IMR-90 (cell line): Measurements from ENCODE around the gene FXYD5.

Experiments
- CHD1 ChIP-seq: IDR thresholded peaks from 2 replicates; pipeline ENCODE4 v1.6.1; 2012; ENCODE audit warnings: low read depth, low read length, improper control_type of control experiment
- CTCF ChIP-seq: conservative IDR thresholded peaks from 2 replicates; pipeline ENCODE4 v1.5.1; 2012; ENCODE audit warnings: mild to moderate bottlenecking, low read depth, low read length, improper control_type of control experiment
- MAZ ChIP-seq: IDR thresholded peaks from 2 replicates; pipeline ENCODE4 v1.6.1; 2012; ENCODE audit warnings: low read depth, mild to moderate bottlenecking, low read length, improper control_type of control experiment, moderate library complexity, borderline replicate concordance
- MXI1 ChIP-seq: IDR thresholded peaks from 2 replicates; pipeline ENCODE4 v1.6.1; 2012; ENCODE audit warnings: low read depth, mild to moderate bottlenecking, low read length, moderate library complexity, borderline replicate concordance
- POLR2A ChIP-seq: IDR thresholded peaks from 2 replicates; pipeline ENCODE4 v1.6.1; 2012; ENCODE audit warnings: mild to moderate bottlenecking, low read depth, low read length
- RAD21 ChIP-seq: IDR thresholded peaks from 2 replicates; pipeline ENCODE4 v1.6.1; 2012; ENCODE audit warnings: low read length, improper control_type of control experiment
- USF2 ChIP-seq: fragments of 150-350 bp; IDR thresholded peaks from 2 replicates; pipeline ENCODE4 v1.6.1; 2017; ENCODE audit warnings: mild to moderate bottlenecking, antibody characterized with exemption, low read length, low read depth
- TF ChIP-seq, protein P1 (sequence below): fragments of 150-350 bp; IDR thresholded peaks from 2 replicates; pipeline ENCODE4 v1.6.1; 2016; ENCODE audit warnings: low read depth, mild to moderate bottlenecking, low read length, moderate library complexity, borderline replicate concordance

DNA sequence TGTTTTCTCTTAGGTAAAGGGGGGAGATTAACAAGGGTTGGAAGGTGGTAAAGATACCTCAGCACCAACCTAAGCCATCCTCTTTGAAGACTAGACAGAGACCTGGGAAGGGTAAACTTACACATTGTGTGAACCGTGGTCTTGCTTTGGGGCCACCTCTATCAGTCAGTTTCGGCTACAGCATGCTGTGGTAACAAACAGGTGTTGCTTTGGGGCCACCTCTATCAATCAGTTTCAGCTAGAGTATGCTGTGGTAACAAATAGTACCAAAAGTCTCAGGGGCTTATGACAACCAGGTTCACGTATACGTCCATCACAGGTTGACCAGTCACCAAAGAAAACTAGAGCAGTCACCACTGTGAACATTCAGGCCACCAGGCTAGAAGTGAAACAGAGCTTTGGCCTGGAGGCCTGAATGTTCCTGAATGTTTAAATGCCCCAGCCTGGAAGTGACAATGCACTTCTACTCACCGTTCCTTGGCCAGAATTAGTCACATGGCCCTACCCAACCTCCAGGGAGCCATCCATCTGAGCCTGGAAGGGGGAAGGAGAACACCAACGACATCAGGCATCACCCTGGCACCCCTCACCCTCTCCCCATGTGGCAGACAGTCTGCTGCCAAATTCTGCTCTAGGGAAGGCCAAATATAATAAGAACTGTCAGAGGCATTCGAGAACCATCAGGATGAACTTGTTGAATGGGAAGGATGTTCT is 7.6 kb upstream of the FXYD5 start:
- no peak for TF ChIP-seq CTCF
- no peak for TF ChIP-seq POLR2A
- no peak for TF ChIP-seq MXI1
- TF ChIP-seq, protein P1, sequence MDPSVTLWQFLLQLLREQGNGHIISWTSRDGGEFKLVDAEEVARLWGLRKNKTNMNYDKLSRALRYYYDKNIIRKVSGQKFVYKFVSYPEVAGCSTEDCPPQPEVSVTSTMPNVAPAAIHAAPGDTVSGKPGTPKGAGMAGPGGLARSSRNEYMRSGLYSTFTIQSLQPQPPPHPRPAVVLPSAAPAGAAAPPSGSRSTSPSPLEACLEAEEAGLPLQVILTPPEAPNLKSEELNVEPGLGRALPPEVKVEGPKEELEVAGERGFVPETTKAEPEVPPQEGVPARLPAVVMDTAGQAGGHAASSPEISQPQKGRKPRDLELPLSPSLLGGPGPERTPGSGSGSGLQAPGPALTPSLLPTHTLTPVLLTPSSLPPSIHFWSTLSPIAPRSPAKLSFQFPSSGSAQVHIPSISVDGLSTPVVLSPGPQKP, result no peak
- no peak for TF ChIP-seq RAD21
- TF ChIP-seq USF2, result no peak
- no peak for TF ChIP-seq MAZ
- no peak for TF ChIP-seq CHD1
